DMS 273 treated with DMSO at 0.1 percent for 48 hours (cell line): ENCODE measurements around the gene LRRC46.

Experiments
- DNase-seq: peaks from one replicate; lab custom pipeline; 2025; lab: John Stamatoyannopoulos, UW

LRRC46 gene

GRCh38 chr17:47852113-47852949 is 20.9 kb downstream of the LRRC46 start:
- DNase-seq = no peak

- no peak for DNase-seq
Observed at GRCh38 chr17:47853616-47854015, 22.1 kb downstream of the LRRC46 start.

- DNase-seq = no peak
Observed at GRCh38 chr17:47855737-47856136, 24.3 kb downstream of the LRRC46 start.

- no peak for DNase-seq
Observed at GRCh38 chr17:47856830-47857229, 25.4 kb downstream of the LRRC46 start.

- no peak for DNase-seq
Observed at GRCh38 chr17:47857551-47858455, 26.3 kb downstream of the LRRC46 start.

- DNase-seq = no peak
Observed at GRCh38 chr17:47860386-47860785, 28.9 kb downstream of the LRRC46 start.

GRCh38 chr17:47862621-47863440 is 31.4 kb downstream of the LRRC46 start:
- DNase-seq = no peak

GRCh38 chr17:47864791-47865216 is 33.3 kb downstream of the LRRC46 start:
- DNase-seq = no peak

GRCh38 chr17:47866941-47867340 is 35.5 kb downstream of the LRRC46 start:
- no peak for DNase-seq

- no peak for DNase-seq
Observed at GRCh38 chr17:47867813-47868533, 36.5 kb downstream of the LRRC46 start.

GRCh38 chr17:47869114-47869513 is 37.6 kb downstream of the LRRC46 start:
- DNase-seq = no peak

- DNase-seq = no peak
Observed at GRCh38 chr17:47870056-47870455, 38.6 kb downstream of the LRRC46 start.

GRCh38 chr17:47871048-47871447 is 39.6 kb downstream of the LRRC46 start:
- no peak for DNase-seq

- no peak for DNase-seq
Observed at GRCh38 chr17:47872019-47872650, 40.7 kb downstream of the LRRC46 start.

GRCh38 chr17:47872651-47873161 is 41.2 kb downstream of the LRRC46 start:
- DNase-seq = no peak

- no peak for DNase-seq
Observed at GRCh38 chr17:47873200-47874090, 42.0 kb downstream of the LRRC46 start.

- DNase-seq = no peak
Observed at GRCh38 chr17:47875011-47875985, 43.8 kb downstream of the LRRC46 start.

GRCh38 chr17:47877368-47878034 is 46.0 kb downstream of the LRRC46 start:
- no peak for DNase-seq
